Liver (tissue), 9 donors: ENCODE data around the gene LCTL. TPM values are rescaled to one million over a fixed set of nuclear protein-coding genes. Genes with fewer than 3 reads are reported as not detected.

Experiments used
- DNase-seq: peaks from one replicate; pipeline ENCODE4 v3.0.0-alpha.2; 2017; ENCODE audit warnings: low spot score
- H3K27ac ChIP-seq, 2 donors: one replicate each; pipeline ENCODE4 v1.7.0; 2013; ENCODE audit warnings: inconsistent platforms in 2 of 2, low read length in 2 of 2, control low read depth in 1 of 2, low read depth in 1 of 2, mild to moderate bottlenecking in 1 of 2
- H3K27me3 ChIP-seq, 4 donors: one replicate each; pipeline versions ENCODE4 v1.6.1 to v1.7.0; 2013; ENCODE audit warnings: low read length in 3 of 4, inconsistent platforms in 1 of 4, mild to moderate bottlenecking in 1 of 4, moderate library complexity in 1 of 4; ENCODE audit not compliant: control insufficient read depth in 4 of 4, insufficient read depth in 4 of 4
- H3K36me3 ChIP-seq, 4 donors: one replicate each; pipeline versions ENCODE4 v1.6.1 to v1.7.0; 2013; ENCODE audit warnings: low read length in 3 of 4, mild to moderate bottlenecking in 3 of 4, low read depth in 1 of 4, moderate library complexity in 1 of 4; ENCODE audit not compliant: control insufficient read depth in 4 of 4, insufficient read depth in 3 of 4
- H3K4me1 ChIP-seq, 4 donors: one replicate each; pipeline versions ENCODE4 v1.6.1 to v1.7.0; 2013; ENCODE audit warnings: low read length in 3 of 4, mild to moderate bottlenecking in 3 of 4, moderate library complexity in 1 of 4; ENCODE audit not compliant: control insufficient read depth in 4 of 4, insufficient read depth in 4 of 4
- H3K4me3 ChIP-seq, 3 donors: one replicate each; pipeline versions ENCODE4 v1.6.1 to v1.7.0; 2013; ENCODE audit warnings: low read length in 3 of 3, control low read depth in 1 of 3, low read depth in 1 of 3, mild to moderate bottlenecking in 1 of 3
- H3K9ac ChIP-seq, 2 donors: one replicate each; pipeline ENCODE4 v1.7.0; 2013; ENCODE audit warnings: low read length in 2 of 2, mild to moderate bottlenecking in 2 of 2, moderate library complexity in 2 of 2, control low read depth in 1 of 2, low read depth in 1 of 2
- H3K9me3 ChIP-seq, 4 donors: one replicate each; pipeline versions ENCODE4 v1.6.1 to v1.7.0; 2013; ENCODE audit warnings: low read length in 3 of 4; ENCODE audit not compliant: control insufficient read depth in 4 of 4
- CTCF ChIP-seq: fragments of 150-350 bp; IDR thresholded peaks from 2 replicates; pipeline ENCODE4 v1.5.1; 2017; ENCODE audit warnings: improper control_type of control experiment, low read depth, low read length; ENCODE audit not compliant: missing input control
- EGR1 ChIP-seq, 2 donors: IDR thresholded peaks; 2 replicates each; pipeline ENCODE4 v1.6.1; 2016 to 2018; ENCODE audit warnings: antibody characterized with exemption in 2 of 2, low read depth in 2 of 2
- FOXA1 ChIP-seq: IDR thresholded peaks from 2 replicates; pipeline ENCODE4 v1.6.1; 2016; ENCODE audit warnings: antibody characterized with exemption
- FOXA2 ChIP-seq: IDR thresholded peaks from 2 replicates; pipeline ENCODE4 v1.6.1; 2016; ENCODE audit warnings: antibody characterized with exemption
- GABPA ChIP-seq, 2 donors: IDR thresholded peaks in 1 of 2; conservative IDR thresholded peaks in 1 of 2; 2 replicates each; pipeline ENCODE4 v1.6.1; 2016; ENCODE audit warnings: antibody characterized with exemption in 2 of 2, mild to moderate bottlenecking in 1 of 2, moderate library complexity in 1 of 2
- HNF4A ChIP-seq, 2 donors: conservative IDR thresholded peaks; 2 replicates each; pipeline ENCODE4 v1.6.1; 2016; ENCODE audit warnings: antibody characterized with exemption in 2 of 2, mild to moderate bottlenecking in 2 of 2
- HNF4G ChIP-seq: IDR thresholded peaks from 2 replicates; pipeline ENCODE4 v1.6.1; 2016; ENCODE audit warnings: antibody characterized with exemption
- JUND ChIP-seq, 2 donors: IDR thresholded peaks; 2 replicates each; pipeline ENCODE4 v1.6.1; 2016; ENCODE audit warnings: antibody characterized with exemption in 2 of 2
- RAD21 ChIP-seq, 2 donors: IDR thresholded peaks; 2 replicates each; pipeline ENCODE4 v1.6.1; 2016; ENCODE audit warnings: antibody characterized with exemption in 2 of 2, mild to moderate bottlenecking in 2 of 2
- REST ChIP-seq: IDR thresholded peaks from 2 replicates; pipeline ENCODE4 v1.6.1; 2016; ENCODE audit warnings: antibody characterized with exemption, mild to moderate bottlenecking
- RXRA ChIP-seq, 2 donors: IDR thresholded peaks; 2 replicates each; pipeline ENCODE4 v1.6.1; 2017 to 2018; ENCODE audit warnings: antibody characterized with exemption in 2 of 2, mild to moderate bottlenecking in 1 of 2
- SP1 ChIP-seq: IDR thresholded peaks from 2 replicates; pipeline ENCODE4 v1.6.1; 2018; ENCODE audit warnings: antibody characterized with exemption, mild to moderate bottlenecking
- TAF1 ChIP-seq: conservative IDR thresholded peaks from 2 replicates; pipeline ENCODE4 v1.6.1; 2016; ENCODE audit warnings: antibody characterized with exemption, mild to moderate bottlenecking
- YY1 ChIP-seq: IDR thresholded peaks from 2 replicates; pipeline ENCODE4 v1.6.1; 2016; ENCODE audit warnings: antibody characterized with exemption, mild to moderate bottlenecking
- WGBS: extraction: QIAGEN DNeasy Blood & Tissue Kit; methylation state at CpG from one replicate; pipeline ENCODE4 v1.1.7; 2013; 5-methylcytosine and 5-hydroxymethylcytosine counted together
- polyA plus RNA-seq, 2 donors: library from polyadenylated mRNA; stranded (reverse) in 1 of 2; unstranded in 1 of 2; fragments of 200-250 nt in 1 of 2; fragments of >200 nt in 1 of 2; fragmentation: Nextera tagmentation in 1 of 2; extraction: Ambion mirVana in 1 of 2; gene quantifications; one replicate each; pipeline versions ENCODE4 v1.2.1 to v1.2.3, GENCODE V29; 2013 to 2015
- total RNA-seq, 2 donors: library from RNA; depleted of rRNA; stranded (reverse); fragments of >200 nt; gene quantifications; one replicate each; pipeline ENCODE4 v1.2.3, GENCODE V29; 2014
- TF ChIP-seq, protein P1 (sequence below): IDR thresholded peaks from 2 replicates; pipeline ENCODE4 v1.6.1; 2016; ENCODE audit warnings: antibody characterized with exemption
- TF ChIP-seq, protein P2 (sequence below): IDR thresholded peaks from 2 replicates; pipeline ENCODE4 v1.6.1; 2016; ENCODE audit warnings: antibody characterized with exemption
- donor health status: healthy.
- donor health status: healthy.
- donor health status: healthy.
- donor health status: healthy.
- donor health status: healthy.

LCTL gene
- total and polyA plus RNA-seq, 4 donors: 0.13 TPM; not detected in 3

DNA sequence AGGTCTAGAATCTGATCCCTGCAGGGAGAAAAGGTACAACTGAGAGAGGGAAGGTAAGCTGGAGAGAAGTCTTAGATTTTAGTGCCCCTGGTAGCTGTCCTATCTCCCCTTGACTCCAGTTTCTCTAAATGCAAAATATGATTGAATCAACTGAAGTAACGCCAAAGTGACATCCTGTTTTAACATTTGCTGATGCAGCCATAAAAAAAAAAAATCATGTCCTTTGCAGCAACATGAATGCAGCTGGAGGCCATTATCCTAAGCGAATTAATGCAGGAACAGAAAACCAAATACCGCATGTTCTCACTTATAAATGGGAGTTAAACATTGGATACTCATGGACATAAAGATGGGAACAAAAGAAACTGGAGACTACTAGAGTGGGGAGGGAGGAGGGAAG lies 42.4 kb upstream of the LCTL start:
- WGBS: 85% methylated on average over 3 of the region's 3 CpGs

DNA sequence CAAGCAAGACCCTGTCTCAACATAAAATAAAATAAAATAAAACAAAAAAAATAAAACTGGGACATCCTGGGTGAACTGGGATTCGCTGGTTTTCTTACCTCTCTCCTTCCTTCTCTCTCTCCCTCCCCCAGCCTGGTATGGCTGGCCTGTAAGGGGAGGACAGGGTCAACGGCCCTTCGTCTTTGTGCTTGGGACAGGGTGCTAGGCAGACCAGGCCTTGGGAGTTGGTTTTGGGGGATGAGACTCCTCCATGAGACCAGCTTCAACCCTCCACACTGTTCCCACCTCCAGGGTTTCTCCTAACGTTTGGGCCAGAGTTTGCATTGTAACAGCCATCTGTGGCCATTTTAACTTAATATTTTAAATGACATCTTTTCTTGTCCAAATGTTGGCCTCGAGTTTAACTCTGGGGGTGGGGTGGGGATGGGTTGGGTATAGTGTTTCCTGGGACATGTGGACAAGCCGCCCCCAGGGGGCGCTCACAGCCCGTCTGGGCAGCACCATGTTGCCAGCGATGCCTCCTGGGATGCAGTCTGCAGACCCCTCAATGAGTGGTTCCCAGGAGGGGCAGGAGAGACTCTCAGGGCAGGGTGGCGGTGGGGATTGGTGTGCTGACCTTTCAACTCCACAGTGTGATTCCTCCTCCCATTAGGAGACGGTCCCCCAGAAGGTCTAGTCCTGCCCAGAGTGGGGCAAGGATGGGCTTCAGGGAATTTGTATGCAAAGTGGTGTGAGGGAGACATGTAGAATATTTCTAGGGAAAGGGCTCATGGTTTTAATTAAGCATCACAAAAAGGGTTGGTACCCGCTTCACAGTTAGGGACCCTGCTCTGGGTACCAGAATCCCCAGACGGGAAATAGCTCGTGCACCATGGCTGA lies 37.7 kb upstream of the LCTL start:
- H3K36me3 ChIP-seq: no peaks in the 10 kb centered on the region
- no peak for TF ChIP-seq REST
- TF ChIP-seq TAF1: no peak
- TF ChIP-seq, protein P1, sequence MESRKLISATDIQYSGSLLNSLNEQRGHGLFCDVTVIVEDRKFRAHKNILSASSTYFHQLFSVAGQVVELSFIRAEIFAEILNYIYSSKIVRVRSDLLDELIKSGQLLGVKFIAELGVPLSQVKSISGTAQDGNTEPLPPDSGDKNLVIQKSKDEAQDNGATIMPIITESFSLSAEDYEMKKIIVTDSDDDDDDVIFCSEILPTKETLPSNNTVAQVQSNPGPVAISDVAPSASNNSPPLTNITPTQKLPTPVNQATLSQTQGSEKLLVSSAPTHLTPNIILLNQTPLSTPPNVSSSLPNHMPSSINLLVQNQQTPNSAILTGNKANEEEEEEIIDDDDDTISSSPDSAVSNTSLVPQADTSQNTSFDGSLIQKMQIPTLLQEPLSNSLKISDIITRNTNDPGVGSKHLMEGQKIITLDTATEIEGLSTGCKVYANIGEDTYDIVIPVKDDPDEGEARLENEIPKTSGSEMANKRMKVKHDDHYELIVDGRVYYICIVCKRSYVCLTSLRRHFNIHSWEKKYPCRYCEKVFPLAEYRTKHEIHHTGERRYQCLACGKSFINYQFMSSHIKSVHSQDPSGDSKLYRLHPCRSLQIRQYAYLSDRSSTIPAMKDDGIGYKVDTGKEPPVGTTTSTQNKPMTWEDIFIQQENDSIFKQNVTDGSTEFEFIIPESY: no peak
- TF ChIP-seq FOXA2: no peak
- TF ChIP-seq GABPA (IDR thresholded peaks at IDR 0.05 in 1 of 2, conservative IDR thresholded peaks at IDR 0.05 in 1 of 2): no peak
- no peak for TF ChIP-seq HNF4A (conservative IDR thresholded peaks at IDR 0.05)
- TF ChIP-seq RXRA (IDR thresholded peaks at IDR 0.05): no peak
- no peak for TF ChIP-seq EGR1 (IDR thresholded peaks at IDR 0.05; ENCODE audit: low read depth in 2 of 2)
- peak; percentile 81 for TF ChIP-seq CTCF
- TF ChIP-seq RAD21 (IDR thresholded peaks at IDR 0.05): peak; percentile 94 to 95
- TF ChIP-seq SP1: no peak
- no peak for TF ChIP-seq HNF4G
- TF ChIP-seq, protein P2, sequence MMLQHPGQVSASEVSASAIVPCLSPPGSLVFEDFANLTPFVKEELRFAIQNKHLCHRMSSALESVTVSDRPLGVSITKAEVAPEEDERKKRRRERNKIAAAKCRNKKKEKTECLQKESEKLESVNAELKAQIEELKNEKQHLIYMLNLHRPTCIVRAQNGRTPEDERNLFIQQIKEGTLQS: no peak
- no peak for TF ChIP-seq JUND (IDR thresholded peaks at IDR 0.05)
- no peak for TF ChIP-seq YY1
- TF ChIP-seq FOXA1: no peak
- peak; percentile 88 for DNase-seq
- no peak overlapping the region for H3K27ac ChIP-seq
- H3K9me3 ChIP-seq: no peaks in the 10 kb centered on the region
- no peaks in the 10 kb centered on the region for H3K27me3 ChIP-seq
- 39% methylated on average over 14 of the region's 14 CpGs for WGBS
- no peak overlapping the region for H3K9ac ChIP-seq
- H3K4me3 ChIP-seq: no peak overlapping the region
- peaks cover 0 to 6% (median 1%) of the 10 kb centered on the region in 4 donors for H3K4me1 ChIP-seq

More for the DNA sequence above, 42.4 kb upstream of the LCTL start:
- Histone ChIP-seq H3K9me3 (no peaks in the 10 kb centered on the region), H3K36me3 (no peaks in the 10 kb centered on the region), H3K27ac (no peak overlapping the region), H3K4me1 (peaks cover 0 to 16% (median 8%) of the 10 kb centered on the region in 4 donors), H3K27me3 (no peaks in the 10 kb centered on the region), H3K9ac (no peak overlapping the region), H3K4me3 (no peak overlapping the region)
- no peak for TF ChIP-seq HNF4G
- no peak for TF ChIP-seq FOXA1
- TF ChIP-seq, protein P1: no peak
- no peak for TF ChIP-seq HNF4A (conservative IDR thresholded peaks at IDR 0.05)
- DNase-seq: no peak
